ENCODE results near the gene C9orf43.

C9orf43 gene

DNA sequence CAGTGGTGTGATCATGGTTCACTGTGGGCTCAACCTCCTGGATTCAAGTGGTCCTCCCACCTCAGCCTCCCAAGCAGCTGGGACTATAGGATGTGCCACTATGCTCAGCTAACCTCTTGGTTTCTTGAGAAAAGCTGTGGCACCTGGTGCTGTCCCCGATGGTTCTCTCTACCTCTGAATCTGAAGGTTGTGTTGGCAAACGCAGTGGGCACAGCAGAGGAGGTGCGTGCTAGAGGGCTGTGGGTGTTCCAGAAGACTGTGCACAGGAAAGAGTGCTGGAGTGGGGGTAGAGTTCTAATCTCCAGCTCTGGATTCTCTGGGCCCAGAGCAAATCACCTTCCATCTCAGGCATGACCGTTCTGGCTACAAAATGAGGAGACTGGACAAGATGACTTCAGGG is 65.4 kb downstream of the C9orf43 start:
- 0 out of 2 replicates have a peak, but pooled peaks cover 4% of the 10 kb centered on the region for H3K36me3 ChIP-seq (ENCODE audit: insufficient read depth, low read length)
- no peaks in the 10 kb centered on the region; the same call in 1 of the 2 replicates for H3K9me3 ChIP-seq (ENCODE audit: insufficient read depth, low read depth, low read length)
- H2AFZ ChIP-seq (ENCODE audit: low read length), result no peak overlapping the region
- H3K79me2 ChIP-seq (ENCODE audit: insufficient read depth, low read length), result no peaks in the 10 kb centered on the region
- no peak overlapping the region for H3K9ac ChIP-seq (ENCODE audit: low read depth, low read length, poor library complexity, severe bottlenecking)
- no peak overlapping the region for H3K4me3 ChIP-seq (ENCODE audit: low read length, poor library complexity, severe bottlenecking)
- H4K20me1 ChIP-seq (ENCODE audit: insufficient read depth, low read length, poor library complexity, severe bottlenecking), result no peaks in the 10 kb centered on the region
- TF ChIP-seq, protein P1, sequence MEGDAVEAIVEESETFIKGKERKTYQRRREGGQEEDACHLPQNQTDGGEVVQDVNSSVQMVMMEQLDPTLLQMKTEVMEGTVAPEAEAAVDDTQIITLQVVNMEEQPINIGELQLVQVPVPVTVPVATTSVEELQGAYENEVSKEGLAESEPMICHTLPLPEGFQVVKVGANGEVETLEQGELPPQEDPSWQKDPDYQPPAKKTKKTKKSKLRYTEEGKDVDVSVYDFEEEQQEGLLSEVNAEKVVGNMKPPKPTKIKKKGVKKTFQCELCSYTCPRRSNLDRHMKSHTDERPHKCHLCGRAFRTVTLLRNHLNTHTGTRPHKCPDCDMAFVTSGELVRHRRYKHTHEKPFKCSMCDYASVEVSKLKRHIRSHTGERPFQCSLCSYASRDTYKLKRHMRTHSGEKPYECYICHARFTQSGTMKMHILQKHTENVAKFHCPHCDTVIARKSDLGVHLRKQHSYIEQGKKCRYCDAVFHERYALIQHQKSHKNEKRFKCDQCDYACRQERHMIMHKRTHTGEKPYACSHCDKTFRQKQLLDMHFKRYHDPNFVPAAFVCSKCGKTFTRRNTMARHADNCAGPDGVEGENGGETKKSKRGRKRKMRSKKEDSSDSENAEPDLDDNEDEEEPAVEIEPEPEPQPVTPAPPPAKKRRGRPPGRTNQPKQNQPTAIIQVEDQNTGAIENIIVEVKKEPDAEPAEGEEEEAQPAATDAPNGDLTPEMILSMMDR (conservative IDR thresholded peaks at IDR 0.05; ENCODE audit: low read length), result no peak
- H3F3A ChIP-seq (ENCODE audit: low read depth), result no peaks in the 10 kb centered on the region
- no peak overlapping the region for H3K4me2 ChIP-seq (ENCODE audit: low read depth, low read length, poor library complexity, severe bottlenecking)
- H3K27me3 ChIP-seq (ENCODE audit: insufficient read depth, low read length, poor library complexity, severe bottlenecking), result no peaks in the 10 kb centered on the region
- no peaks in the 10 kb centered on the region for H3K9me2 ChIP-seq (replicated peaks; ENCODE audit: low read depth, low read length)
- peaks cover 19% of the 10 kb centered on the region for H3K4me1 ChIP-seq (ENCODE audit: insufficient read depth, low read length, poor library complexity, severe bottlenecking)

- no peak overlapping the region for H3K9ac ChIP-seq (ENCODE audit: low read depth, low read length, poor library complexity, severe bottlenecking)
- no peak overlapping the region for H2AFZ ChIP-seq (ENCODE audit: low read length)
- no peak overlapping the region for H3K4me2 ChIP-seq (ENCODE audit: low read depth, low read length, poor library complexity, severe bottlenecking)
- TF ChIP-seq, protein P1 (conservative IDR thresholded peaks at IDR 0.05; ENCODE audit: low read length), result no peak
- TF ChIP-seq EZH2phosphoT487 (IDR thresholded peaks at IDR 0.05; ENCODE audit: borderline replicate concordance), result no peak
- H3K9me3 ChIP-seq (ENCODE audit: insufficient read depth, low read depth, low read length), result no peaks in the 10 kb centered on the region; the same call in 1 of the 2 replicates
- no peaks in the 10 kb centered on the region for H3K79me2 ChIP-seq (ENCODE audit: insufficient read depth, low read length)
- no peaks in the 10 kb centered on the region for H3K27me3 ChIP-seq (ENCODE audit: insufficient read depth, low read length, poor library complexity, severe bottlenecking)
- no peaks in the 10 kb centered on the region for H4K20me1 ChIP-seq (ENCODE audit: insufficient read depth, low read length, poor library complexity, severe bottlenecking)
- H3K9me2 ChIP-seq (replicated peaks; ENCODE audit: low read depth, low read length), result no peaks in the 10 kb centered on the region
- H3F3A ChIP-seq (ENCODE audit: low read depth), result no peaks in the 10 kb centered on the region
- H3K36me3 ChIP-seq (ENCODE audit: insufficient read depth, low read length), result 0 out of 2 replicates have a peak, but pooled peaks cover 4% of the 10 kb centered on the region
- peaks cover 19% of the 10 kb centered on the region for H3K4me1 ChIP-seq (ENCODE audit: insufficient read depth, low read length, poor library complexity, severe bottlenecking)
- H3K4me3 ChIP-seq (ENCODE audit: low read length, poor library complexity, severe bottlenecking), result no peak overlapping the region
Observed at GRCh38 chr9:113476511-113476916, 66.0 kb downstream of the C9orf43 start.

GRCh38 chr9:113477058-113477457 is 66.5 kb downstream of the C9orf43 start:
- Histone ChIP-seq H3K79me2 (ENCODE audit: insufficient read depth, low read length) (no peaks in the 10 kb centered on the region), H3K9ac (ENCODE audit: low read depth, low read length, poor library complexity, severe bottlenecking) (no peak overlapping the region), H3F3A (ENCODE audit: low read depth) (no peaks in the 10 kb centered on the region), H3K4me1 (ENCODE audit: insufficient read depth, low read length, poor library complexity, severe bottlenecking) (peaks cover 19% of the 10 kb centered on the region), H3K9me3 (ENCODE audit: insufficient read depth, low read depth, low read length) (no peaks in the 10 kb centered on the region; the same call in 1 of the 2 replicates), H3K36me3 (ENCODE audit: insufficient read depth, low read length) (0 out of 2 replicates have a peak, but pooled peaks cover 4% of the 10 kb centered on the region), H3K4me3 (ENCODE audit: low read length, poor library complexity, severe bottlenecking) (no peak overlapping the region), H3K9me2 (replicated peaks; ENCODE audit: low read depth, low read length) (no peaks in the 10 kb centered on the region), H4K20me1 (ENCODE audit: insufficient read depth, low read length, poor library complexity, severe bottlenecking) (no peaks in the 10 kb centered on the region), H3K4me2 (ENCODE audit: low read depth, low read length, poor library complexity, severe bottlenecking) (no peak overlapping the region), H3K27me3 (ENCODE audit: insufficient read depth, low read length, poor library complexity, severe bottlenecking) (no peaks in the 10 kb centered on the region), H2AFZ (ENCODE audit: low read length) (no peak overlapping the region)
- no peak for TF ChIP-seq EZH2phosphoT487 (IDR thresholded peaks at IDR 0.05; ENCODE audit: borderline replicate concordance)
- TF ChIP-seq, protein P1 (conservative IDR thresholded peaks at IDR 0.05; ENCODE audit: low read length), result no peak
